ENCODE results near the gene LY6G6F. TPM values are rescaled to one million over a fixed set of nuclear protein-coding genes. Genes with fewer than 3 reads are reported as not detected.

Gene LY6G6F
- total RNA-seq, 4 donors from 2014 or later, result not detected

DNA sequence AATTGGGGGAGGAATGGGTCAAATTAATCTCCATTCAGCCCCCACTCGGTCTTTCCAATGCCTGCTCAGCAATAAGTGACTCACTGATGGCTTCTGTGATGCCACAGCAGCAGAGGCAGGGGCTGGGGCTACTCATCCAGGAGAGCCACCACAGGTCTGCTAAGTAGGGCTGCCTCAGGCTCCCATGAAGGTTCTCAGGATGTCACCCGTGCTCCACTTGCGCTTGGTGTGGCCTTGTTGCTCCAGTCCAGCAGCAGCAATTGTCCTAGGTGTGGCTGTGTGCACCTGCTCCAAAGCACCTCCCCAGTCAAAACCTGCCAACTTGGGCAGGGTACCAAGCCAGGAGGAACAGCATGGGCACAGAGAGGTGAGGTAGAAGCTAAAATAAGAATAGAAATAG, 15.5 kb downstream of the LY6G6F start:
- Histone ChIP-seq H3K36me3 (no peaks in the 10 kb centered on the region), H3K4me1 (no peaks in the 10 kb centered on the region), H3K9me3 (no peaks in the 10 kb centered on the region), H3K27ac (no peak overlapping the region), H3K4me3 (no peak overlapping the region), H3K27me3 (no peaks in the 10 kb centered on the region)
- intact Hi-C loops (cut with DNase I; ENCODE audit: low total_unique reads), result no loop called here
- in situ Hi-C loops (cut with MboI; ENCODE audit: low sequenced_read_pairs in 4 of 4), result no loop called here
- DNase-seq, result no peak
- no peak for ATAC-seq
- TF ChIP-seq POLR2A (IDR thresholded peaks at IDR 0.05) (no peak), CTCF (IDR thresholded peaks at IDR 0.05 in 4 of 5, conservative IDR thresholded peaks at IDR 0.05 in 1 of 5) (no peak)

DNA sequence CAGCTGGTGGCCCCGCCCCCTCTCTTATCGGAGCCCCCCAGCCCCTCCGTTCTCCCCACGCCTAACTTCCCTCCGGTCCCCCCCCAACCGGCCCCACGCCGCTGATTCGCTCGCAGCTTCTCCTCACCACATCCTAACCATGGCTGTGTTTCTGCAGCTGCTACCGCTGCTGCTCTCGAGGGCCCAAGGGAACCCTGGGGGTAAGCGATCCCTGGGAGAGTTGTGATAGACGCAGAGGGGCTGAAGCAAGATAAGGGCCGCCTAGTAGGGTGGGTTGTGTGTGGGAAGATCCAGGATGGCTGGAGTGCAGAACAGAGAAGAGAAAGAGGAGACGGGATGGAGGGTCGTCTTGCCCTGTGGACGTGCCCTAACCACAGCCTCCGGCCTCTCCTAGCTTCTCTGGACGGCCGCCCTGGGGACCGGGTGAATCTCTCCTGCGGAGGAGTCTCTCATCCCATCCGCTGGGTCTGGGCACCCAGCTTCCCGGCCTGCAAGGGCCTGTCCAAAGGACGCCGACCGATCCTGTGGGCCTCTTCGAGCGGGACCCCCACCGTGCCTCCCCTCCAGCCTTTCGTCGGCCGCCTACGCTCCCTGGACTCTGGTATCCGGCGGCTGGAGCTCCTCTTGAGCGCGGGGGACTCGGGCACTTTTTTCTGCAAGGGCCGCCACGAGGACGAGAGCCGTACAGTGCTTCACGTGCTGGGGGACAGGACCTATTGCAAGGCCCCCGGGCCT, 16.7 kb downstream of the LY6G6F start, which contains the start of gene MPIG6B:
MPIG6B (plus strand) TSS at position 129 of the 735 bp plus-strand sequence; CDS start at position 140, 11 bp downstream.
- Histone ChIP-seq H3K9me3 (no peaks in the 10 kb centered on the region), H3K4me3 (no peak within 1 kb of the TSS), H3K4me1 (no peaks in the 10 kb centered on the region), H3K27ac (no peak within 1 kb of the TSS), H3K27me3 (no peaks in the 10 kb centered on the region), H3K36me3 (no peaks in the 10 kb centered on the region)
- intact Hi-C loops (cut with DNase I; ENCODE audit: low total_unique reads) (no loop called here), in situ Hi-C loops (cut with MboI; ENCODE audit: low sequenced_read_pairs in 4 of 4) (no loop called here)
- TF ChIP-seq POLR2A (IDR thresholded peaks at IDR 0.05) (no peak), CTCF (IDR thresholded peaks at IDR 0.05 in 4 of 5, conservative IDR thresholded peaks at IDR 0.05 in 1 of 5) (no peak)
- no peak for ATAC-seq
- no peak for DNase-seq

DNA sequence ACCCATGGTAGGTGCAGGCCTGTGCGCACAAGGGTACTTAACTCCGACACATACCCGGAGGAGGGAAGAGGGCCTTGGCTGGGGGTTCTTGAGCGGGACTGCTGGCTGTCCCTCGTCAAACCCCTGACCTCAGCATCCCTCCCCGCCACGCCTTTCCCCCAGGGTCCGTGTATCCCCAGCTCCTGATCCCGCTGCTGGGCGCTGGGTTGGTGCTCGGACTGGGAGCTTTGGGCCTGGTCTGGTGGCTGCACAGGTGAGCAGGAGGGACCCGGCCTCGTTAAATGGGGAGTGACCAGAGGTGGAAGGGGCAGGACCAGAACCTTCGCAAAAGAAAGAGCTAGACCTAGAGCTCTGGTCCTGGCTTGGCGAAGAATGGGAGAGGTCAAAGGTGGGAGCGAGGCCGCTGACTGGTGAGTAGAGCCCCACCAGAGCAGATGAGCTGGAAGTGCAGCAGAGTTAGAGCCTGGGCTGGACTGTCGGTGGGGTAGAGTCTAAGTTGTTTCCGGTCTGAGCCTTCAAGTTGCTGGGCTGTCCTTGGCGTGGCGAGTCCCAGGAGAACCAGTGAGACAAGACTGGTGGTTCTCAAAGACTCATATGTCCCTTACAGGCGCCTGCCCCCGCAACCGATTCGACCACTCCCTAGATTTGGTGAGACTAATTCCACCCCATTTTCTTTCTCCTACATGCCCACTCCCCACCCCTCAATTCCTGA, 17.5 kb downstream of the LY6G6F start:
- Histone ChIP-seq H3K27ac (no peak overlapping the region), H3K4me3 (no peak overlapping the region), H3K27me3 (no peaks in the 10 kb centered on the region), H3K9me3 (no peaks in the 10 kb centered on the region), H3K36me3 (no peaks in the 10 kb centered on the region), H3K4me1 (peaks cover 4 to 5% of the 10 kb centered on the region in 2 donors)
- in situ Hi-C loops (cut with MboI; ENCODE audit: low sequenced_read_pairs in 4 of 4) (no loop called here), intact Hi-C loops (cut with DNase I; ENCODE audit: low total_unique reads) (no loop called here)
- DNase-seq (no peak), ATAC-seq (no peak)
- TF ChIP-seq CTCF (IDR thresholded peaks at IDR 0.05 in 4 of 5, conservative IDR thresholded peaks at IDR 0.05 in 1 of 5), result no peak
- TF ChIP-seq POLR2A (IDR thresholded peaks at IDR 0.05), result no peak

GRCh38 chr6:31725502-31726350, 19.1 kb downstream of the LY6G6F start:
- Histone ChIP-seq H3K4me1 (peaks cover 7 to 8% of the 10 kb centered on the region in 2 donors), H3K9me3 (no peaks in the 10 kb centered on the region), H3K27me3 (peaks cover 0 to 3% (median 0%) of the 10 kb centered on the region in 3 donors), H3K27ac (no peak overlapping the region), H3K4me3 (no peak overlapping the region), H3K36me3 (no peaks in the 10 kb centered on the region)
- in situ Hi-C loops (cut with MboI; ENCODE audit: low sequenced_read_pairs in 4 of 4), result no loop called here
- TF ChIP-seq POLR2A (IDR thresholded peaks at IDR 0.05) (no peak), CTCF (IDR thresholded peaks at IDR 0.05 in 4 of 5, conservative IDR thresholded peaks at IDR 0.05 in 1 of 5) (no peak)
- DNase-seq (no peak), ATAC-seq (no peak)
- intact Hi-C loops (cut with DNase I; ENCODE audit: low total_unique reads), result no loop called here

All from gastrocnemius medialis (tissue), 4 donors.